GM18870 (cell line): ENCODE results near the gene EDRF1.

Experiments used
- ATAC-seq: cut with Tn5 transposase; IDR thresholded peaks from one replicate; pipeline ENCODE4 v1.9.1; 2021; ENCODE audit warnings: moderate library complexity; ENCODE audit not compliant: unreplicated experiment

The EDRF1 gene

DNA sequence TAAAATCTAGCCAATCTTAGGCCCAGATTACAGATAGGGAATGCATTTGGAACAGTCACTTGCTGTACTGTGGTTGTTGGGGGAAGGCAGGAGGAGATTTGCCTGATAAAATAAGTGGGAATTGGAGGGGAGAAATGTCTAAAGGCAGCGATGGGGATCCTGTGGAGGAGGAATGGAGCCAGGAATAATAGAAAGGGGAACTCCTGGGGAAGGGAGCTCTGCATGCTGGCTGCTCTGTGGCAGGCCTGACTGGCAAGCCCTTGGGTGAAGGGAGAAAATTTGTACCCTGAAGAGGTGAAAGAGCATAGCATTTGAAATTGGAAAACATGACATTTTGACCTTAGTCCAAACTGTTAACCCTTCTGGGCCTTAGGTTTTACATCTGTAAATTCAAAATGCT lies 42.5 kb downstream of the EDRF1 start:
- no peak for ATAC-seq

DNA sequence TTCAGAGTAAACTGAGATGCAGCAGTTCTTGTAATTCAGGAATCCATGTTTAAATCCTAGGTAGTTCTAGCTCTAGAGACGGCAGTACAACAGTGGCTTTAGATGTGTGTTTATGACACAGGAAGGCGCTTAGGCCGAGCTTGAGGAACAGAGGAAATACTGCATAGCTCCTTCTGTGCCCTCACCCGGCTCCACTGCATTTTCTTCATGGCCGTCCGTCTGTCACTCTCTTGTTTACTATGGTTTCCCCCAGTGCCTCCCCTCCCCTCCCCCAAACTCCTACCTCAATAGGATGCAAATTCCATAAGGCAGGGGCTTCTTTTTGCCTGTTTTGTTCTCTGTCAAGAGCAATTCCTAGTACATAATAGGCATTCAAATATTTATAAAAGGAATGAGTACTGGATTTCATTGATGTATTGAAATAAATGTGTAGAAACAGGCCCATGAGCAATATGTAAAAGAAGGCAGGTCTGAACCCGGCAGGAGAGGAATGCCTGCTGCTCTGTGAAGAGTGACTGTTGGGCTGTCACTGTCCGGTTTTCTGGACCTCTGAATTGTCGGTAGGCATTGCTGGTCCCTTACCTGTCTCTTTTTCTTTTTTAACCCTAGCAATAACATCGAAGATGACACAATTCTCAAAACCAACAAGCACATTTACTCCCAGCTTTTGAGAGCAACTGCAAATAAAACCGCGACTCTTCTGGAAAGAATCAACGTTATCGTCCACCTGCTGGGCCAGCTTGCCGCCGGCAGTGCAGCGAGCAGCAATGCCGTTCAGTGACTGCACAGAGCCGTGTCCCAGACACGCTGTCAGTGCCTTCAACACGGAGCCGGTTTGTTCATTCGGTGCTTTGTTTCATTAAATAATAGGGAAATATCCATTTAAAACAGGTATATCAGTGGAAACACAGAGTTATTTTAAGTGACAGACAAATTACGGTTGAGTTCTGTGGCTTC lies 43.5 kb downstream of the EDRF1 start:
- ATAC-seq: no peak

DNA sequence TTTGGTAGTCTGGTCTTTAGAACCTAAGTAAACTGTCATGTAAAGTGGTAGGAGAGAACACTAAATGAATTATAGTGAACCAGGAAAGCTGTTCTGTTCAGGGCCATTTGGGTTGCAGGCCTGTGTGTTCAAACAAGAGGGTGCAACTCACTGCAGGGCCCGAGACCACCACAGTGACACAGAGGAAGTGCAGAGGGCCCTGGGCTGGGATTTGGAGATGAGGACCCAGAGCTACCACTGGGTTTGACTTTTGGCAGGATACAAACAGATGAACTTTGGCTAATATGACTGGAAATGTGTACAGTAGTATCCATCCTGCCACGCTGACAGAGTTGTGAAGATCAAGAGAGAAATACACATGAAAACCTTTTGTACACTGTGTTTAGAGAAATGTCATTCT lies 46.3 kb downstream of the EDRF1 start:
- no peak for ATAC-seq

DNA sequence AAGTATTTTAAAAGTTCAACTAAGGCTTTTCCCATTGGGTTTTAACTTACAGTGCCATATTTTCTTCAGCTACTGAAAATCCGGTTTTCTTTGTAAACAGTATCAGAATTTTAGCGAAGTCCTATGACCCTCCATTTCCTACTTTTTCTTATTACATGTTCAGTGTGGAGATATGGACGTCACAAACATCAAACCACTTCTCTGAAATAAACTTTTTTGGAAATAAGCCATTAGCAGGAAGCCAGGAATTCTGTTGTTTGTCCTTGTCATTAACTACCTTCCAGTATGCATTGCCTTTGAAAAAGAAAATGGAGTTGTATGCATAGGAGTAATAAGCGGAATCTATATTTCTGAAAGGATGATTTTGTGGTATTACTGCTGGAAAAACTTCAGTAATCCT lies 47.0 kb downstream of the EDRF1 start:
- no peak for ATAC-seq

DNA sequence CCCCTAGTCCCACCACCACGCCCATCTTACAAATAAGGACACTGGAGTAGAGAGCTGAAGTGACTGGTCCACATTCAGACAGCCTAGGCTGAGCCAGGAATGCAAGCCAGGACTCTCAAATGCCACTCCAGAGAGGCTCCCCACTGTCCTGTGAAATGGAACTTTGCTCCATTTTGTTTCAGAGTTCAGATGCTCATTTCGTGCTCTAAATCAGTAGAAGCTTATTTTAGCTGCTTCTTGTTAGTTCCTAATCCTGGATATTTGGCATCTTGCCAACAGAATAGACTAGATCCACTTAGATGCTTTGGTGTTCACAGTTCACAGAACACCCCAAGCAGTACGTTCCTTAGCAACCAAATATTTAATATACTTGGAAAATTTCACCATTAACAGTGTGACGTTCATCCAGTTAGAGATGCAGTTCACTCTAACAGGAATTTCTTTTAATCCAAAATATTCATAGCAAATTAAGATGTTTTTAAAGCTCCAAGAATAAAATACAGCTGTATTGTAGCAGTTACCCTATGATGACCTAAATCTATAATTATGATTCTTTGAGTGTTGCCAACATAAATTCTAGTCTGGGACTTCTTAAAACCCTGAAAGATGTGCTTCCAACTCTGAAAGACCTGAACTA lies 48.8 kb downstream of the EDRF1 start:
- ATAC-seq: no peak

DNA sequence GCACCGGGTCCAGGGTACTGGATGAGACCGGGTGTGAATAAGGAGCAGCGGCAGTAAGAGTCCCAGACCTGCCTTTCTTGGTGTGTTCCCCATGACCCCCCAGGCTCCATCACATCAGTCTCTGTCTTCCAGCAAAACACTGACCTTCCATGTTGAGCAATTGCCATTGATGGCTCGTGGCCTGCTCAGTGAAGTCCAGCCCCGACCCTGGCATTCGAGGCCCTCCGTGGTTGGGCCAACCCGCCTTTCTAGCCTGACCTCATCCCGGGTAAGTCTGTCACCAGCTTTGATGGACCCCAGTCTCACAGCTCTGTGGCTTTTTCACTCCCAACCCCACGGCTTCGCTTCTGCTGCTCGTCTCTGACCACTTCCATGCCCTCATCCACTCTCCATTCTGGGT lies 49.7 kb downstream of the EDRF1 start:
- ATAC-seq: no peak

DNA sequence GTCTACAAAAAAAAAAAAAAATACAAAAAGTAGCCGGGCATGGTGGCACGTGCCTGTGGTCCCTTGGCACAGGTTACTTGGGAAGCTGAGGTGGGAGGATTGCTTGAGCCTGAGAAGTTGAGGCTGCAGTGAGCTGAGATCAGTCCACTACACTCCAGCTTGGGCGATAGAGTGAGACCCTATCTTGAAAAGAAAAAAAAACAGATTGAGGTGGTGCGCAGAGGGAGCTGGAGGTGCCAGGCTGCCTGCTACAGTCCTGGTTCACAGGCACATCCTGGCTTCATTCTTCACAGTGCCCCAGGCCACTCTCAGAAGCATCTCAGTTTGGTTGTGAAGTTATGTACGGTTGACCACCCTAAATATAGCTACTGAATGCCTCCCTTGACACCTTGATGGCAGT lies 51.3 kb downstream of the EDRF1 start:
- no peak for ATAC-seq

DNA sequence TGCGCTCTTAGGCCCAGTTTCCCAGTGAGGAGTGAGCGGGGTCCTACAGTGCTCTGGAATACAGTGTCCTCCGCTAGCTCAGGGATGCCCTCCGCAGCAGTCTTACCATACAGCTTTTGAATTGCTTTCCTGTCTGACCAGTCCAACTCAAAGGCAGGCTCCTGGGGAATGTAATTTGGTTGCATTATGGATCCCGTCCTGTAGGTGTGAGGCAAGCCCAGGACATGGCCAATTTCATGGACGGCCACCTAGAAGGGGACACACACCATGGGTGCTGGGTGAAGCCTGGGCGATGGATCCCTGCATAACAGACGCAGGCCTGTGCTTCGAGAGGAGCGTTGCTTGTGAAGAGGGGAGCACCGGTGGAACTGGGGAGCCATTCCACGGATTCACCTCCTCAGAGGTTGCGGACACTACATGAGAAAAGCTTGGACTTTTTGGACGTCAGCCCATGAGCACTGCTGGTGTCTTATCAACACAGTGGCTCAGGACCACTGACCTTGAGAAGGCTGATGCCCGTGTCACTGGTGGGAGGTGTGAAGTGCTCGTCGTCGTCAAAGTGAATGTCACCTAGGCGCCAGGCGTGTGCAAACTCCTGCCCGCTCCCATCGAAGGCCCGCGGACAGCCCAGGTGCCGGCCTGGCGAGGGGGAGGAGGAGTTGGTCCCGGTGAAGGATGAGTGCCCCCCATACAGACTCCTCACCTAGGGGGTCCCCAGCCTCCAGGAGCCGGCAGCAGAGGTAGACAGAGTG lies 52.8 kb downstream of the EDRF1 start:
- ATAC-seq: no peak

DNA sequence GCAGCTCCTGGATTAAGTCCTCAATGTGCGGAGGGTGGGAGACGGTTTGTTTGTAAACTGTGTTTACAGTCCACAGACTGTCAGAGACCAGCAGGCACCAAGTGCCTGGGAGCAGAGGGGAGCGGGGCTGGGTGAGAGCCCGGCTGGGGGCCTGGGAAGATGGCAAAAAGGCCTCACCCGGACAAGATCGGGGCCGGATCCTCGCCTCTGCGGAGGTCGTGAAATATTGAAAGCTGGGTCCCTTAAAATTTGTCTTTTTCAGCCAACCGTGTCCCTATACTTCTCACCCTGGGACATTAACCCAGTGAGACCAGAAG lies 53.3 kb downstream of the EDRF1 start:
- no peak for ATAC-seq

DNA sequence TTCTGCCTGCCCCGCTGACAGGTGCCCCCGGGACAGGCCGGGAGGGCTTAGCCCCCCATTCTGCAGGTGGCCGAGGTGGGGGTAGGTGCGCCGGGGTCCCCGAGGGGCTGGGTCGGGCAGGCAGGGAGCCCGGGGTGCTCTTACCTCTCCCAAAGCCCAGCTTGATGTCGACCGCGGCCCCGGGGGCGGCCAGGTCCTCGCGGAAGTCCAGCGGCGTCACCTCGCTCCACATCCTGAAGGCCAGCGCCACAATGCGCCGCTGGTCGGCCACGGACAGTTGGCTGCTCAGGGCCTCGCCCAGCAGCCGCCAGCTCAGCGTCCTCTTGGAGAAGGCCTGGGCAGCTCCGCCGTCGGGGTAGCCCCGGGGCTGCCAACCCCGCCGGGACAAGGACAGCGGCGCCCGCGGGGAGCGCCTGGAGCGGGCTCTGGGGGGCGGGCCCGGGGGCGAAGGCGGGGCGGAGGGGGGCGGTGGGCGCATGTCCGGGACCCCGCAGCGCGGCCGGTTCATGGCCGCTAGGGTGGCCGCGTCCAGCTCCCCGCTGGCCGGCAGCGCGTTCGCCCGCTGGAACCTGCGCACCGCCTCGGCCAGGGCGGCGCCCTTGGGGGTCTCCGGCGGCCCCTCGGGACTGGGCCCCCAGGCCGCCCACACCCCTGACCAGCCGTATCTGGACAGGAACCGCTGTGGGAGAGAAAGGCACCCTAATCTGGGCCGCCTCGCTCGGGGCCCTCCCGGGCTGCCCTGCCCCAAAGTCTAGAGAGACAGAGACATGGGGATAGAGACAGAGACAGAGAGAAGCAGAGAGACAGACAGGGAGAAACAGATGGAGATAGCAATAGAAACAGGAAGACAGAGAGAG lies 54.4 kb downstream of the EDRF1 start:
- no peak for ATAC-seq

DNA sequence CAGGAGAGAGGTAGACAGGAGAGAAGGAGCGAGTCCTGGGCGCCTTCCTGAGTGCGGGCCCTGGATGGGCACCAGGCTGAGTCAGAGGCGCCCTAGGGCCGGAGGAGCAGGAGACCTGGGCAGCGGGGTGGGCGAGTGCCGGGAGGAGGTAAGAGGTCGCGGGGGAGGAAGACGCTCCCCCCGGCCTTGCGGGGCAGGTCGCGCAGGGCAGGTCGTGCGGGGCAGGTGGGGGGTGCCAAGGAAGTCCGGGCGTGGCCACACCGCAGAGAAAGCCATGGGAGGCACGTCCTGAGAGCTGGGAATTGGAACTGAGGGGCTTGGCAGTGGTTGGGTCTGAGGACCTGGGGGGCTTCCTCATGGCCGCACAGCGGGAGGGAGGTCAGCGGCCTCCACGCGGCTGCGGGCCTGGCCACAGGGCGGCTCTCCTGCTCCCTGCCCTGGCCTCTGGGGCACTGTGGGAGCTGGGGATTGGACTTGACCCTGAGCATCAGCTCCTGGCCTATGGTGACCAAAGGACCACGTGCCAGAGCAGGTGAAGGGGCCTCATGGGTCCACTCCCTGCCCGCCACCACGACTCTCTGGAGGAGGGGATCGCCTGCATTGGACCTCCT lies 55.2 kb downstream of the EDRF1 start:
- no peak for ATAC-seq

DNA sequence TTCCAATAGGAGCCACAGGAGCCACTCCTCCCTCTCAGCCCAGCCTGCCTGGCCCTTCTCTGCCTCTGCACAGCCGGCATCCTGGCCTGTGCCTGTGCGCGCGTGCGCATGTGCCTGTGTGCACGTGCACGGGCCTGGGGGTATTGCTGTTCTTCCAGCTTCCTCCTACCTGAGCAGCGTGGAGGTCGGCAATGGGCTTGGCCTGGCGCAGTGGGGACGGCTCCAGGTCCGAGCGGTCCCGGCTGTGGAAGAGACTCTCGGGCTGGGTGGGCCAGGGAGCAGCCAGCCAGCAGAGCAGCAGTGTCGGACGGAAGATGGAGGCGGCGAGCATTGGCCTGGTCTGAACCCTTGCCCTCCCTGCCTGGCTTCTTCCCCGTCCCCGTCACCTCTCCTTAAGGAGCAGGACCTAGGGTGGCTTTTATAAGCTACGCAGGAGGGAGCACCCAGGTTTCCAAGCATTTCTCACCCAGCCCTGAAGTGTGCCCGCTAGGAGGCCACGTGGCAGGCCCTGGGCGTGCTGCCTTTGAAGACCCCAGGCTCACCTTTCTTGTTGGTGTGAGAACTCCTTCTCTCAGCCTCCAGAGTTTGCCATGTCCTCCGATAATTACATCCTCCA lies 56.1 kb downstream of the EDRF1 start, which contains the start of gene MMP21:
Gene MMP21 (minus strand): TSS at position 331 of the 616 bp plus-strand sequence. CDS start 0 bp downstream, at position 331.
- no peak for ATAC-seq

DNA sequence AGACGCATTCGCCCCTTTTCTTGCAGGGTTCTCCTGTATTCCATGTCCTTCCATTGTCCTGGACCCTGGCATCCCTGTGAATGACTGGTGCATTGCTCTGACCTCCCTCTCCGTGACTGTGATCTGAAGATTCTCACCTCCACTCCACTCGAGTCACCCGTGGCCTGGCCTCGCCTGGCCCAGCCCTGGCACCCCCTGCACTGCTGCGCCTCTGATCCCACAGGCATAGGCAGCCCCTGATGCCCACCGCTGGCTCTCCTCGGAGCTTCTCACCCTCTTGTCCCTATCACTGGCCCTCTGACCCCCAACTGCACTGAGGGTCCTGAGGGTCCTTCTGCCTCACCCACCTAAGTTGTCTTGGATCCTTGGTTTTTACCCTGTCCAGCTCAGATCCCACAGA lies 58.3 kb downstream of the EDRF1 start:
- no peak for ATAC-seq

DNA sequence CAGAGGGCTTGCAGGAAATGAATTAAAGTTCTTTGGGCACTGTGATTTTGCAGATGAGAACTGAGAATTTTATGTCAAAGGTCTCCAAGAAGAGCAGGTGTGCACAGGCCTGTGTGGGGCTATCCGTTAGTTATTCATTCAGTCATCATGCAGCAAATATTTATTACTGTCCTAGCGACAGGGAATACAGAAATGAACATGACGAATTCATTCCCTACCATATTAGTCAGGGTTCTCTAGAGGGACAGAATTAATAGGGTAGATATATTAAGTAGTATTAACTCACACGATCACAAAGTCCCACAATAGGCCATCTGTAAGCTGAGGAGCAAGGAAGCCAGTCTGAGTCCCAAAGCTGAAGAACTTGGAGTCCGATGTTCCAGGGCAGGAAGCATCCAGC lies 59.0 kb downstream of the EDRF1 start:
- ATAC-seq: no peak

DNA sequence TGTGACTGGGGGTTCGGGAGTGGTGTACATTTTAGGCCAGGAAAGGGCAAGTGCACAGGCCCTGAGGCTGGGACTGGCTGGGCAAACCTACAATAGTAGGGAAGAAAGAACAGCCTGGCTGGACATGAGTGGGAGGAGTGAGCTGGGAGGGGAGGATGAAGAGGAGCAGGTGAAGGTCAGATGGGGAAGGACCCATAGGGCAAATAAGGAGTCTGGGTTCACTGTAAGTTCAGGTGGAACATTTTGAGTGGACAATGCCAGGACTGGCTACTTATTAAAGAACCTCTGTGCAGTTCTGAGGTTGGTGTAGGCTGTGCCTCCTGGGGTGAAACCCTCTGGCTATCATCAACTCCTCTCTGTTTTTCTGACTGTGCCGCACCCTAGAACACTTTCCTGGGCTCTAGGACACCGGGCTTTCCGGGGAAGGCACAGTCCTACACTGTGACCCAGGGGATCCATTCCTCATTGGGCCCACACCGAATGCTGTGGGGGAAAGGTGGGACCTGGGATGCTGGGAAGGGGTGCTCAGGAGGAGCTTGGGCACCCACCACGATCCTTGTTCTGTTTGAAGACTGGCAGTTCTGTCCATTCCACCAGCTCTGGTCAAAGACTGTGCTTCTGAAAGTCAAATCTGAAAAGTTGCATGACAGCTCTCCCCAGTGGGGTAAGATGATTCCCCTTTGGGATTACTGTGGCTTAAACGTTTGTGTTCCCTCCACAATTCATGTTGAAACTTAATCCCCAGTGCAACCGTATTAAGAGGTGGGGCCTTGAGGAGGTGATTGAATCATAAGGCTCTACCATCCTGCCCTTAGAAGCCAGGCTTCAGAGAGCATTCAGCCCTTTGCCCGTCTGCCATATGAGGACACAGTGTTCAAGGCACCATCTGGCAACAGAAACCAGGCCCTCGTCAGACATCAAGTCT lies 60.2 kb downstream of the EDRF1 start:
- no peak for ATAC-seq

DNA sequence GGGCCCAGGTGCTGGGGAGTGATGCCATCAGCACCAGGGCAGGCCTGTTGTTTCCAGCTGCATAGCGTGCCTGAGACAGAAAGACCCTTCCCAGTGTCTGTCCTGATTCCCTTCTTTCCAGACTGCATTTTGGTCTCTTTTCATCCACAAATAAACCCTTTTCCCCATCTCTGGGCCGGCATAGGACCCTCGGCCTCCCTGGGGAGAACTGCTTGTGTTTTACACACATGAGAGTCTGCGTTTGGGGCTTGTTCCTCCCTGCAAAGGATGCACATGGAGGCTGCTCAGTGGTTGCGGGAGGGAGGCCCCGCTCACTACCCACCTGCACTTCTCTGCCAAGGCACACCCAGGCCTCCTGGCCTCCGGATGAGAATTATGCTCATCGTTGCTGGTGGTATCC lies 61.9 kb downstream of the EDRF1 start:
- ATAC-seq: no peak

DNA sequence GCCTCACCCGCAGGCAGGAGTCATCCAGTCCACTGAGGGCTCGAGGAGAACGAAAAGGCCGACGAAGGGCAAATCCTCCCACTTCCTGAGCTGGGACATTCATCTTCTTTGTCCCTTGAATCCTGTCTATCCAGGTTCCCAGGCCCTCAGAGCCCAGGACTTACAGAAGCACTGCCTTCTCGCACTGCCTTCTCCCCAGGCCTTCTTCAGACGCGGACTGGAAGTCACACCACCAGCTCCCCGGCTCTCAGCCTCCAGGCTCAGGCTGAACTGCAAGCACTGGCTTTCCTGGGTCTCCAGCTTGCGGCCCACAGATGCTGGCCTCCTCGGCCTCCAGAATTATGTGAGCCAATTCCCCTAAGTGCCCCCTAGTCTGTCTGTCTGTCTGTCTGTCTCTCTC lies 62.5 kb downstream of the EDRF1 start:
- no peak for ATAC-seq

DNA sequence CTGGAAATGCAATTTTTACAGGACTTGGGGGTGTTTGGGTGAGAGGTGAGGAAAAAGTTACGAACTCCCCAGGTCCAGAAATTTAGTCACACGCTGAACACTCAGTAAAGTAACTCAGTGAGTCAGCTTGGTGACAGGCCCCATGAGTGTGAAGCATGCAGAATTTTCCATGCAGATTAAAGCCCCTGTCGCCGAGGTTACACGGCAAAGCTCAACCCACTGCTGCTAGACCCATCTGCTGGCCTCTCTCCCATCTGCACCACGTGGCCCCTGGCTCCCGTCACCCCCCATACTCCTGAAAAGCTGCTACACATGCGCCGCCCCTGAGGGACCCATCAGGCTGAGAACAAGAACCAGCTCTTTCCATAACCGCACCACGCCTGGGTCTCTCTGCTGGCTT lies 63.1 kb downstream of the EDRF1 start:
- no peak for ATAC-seq

DNA sequence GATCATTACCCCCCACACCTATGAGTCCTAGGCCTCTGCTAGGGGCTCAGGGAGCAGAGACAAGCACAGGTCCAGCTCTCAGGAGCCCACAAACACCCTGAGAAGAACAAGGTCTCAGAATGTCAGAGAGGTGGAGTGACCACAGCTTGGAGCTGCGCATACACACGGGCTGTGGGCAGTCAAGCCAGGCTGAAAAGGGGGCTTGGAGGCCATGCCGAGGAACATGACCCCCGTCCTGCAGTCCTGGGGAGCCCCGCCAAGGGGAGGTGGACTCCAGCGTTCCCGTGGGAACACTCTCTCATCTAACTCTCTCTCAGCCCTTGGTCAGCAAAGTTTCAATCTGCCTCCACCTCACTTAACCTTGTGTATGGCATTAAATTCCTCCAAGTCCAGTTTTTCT lies 63.9 kb downstream of the EDRF1 start:
- ATAC-seq: no peak
